ENCODE data around the gene CEL.

DNA sequence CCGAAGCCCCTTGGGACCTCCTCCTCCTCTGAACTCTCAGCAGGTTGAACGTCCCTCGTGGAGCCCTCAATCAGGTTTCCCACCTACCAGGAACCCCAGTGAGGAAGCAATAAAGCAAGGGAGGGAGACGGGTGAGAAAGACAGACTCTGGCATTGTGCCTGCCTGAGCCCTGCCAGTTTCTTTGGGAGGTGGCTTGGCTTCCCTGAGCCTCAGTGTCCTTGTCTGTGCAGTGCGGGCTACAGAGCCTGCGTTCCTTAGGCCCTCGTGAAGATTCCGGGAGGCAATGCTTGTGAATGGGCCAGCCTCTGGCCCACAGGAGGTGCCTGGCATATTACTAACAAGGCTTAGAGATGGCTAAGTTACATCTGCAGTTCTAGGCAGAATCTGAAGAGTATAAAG lies 19.1 kb upstream of the CEL start:
- TF ChIP-seq, protein P1, sequence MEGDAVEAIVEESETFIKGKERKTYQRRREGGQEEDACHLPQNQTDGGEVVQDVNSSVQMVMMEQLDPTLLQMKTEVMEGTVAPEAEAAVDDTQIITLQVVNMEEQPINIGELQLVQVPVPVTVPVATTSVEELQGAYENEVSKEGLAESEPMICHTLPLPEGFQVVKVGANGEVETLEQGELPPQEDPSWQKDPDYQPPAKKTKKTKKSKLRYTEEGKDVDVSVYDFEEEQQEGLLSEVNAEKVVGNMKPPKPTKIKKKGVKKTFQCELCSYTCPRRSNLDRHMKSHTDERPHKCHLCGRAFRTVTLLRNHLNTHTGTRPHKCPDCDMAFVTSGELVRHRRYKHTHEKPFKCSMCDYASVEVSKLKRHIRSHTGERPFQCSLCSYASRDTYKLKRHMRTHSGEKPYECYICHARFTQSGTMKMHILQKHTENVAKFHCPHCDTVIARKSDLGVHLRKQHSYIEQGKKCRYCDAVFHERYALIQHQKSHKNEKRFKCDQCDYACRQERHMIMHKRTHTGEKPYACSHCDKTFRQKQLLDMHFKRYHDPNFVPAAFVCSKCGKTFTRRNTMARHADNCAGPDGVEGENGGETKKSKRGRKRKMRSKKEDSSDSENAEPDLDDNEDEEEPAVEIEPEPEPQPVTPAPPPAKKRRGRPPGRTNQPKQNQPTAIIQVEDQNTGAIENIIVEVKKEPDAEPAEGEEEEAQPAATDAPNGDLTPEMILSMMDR (IDR thresholded peaks at IDR 0.05; ENCODE audit: insufficient read depth, low read depth, low read length): no peak
- TF ChIP-seq EZH2 (IDR thresholded peaks at IDR 0.05; ENCODE audit: insufficient read depth, low read length): no peak
